Measurements from ENCODE around the gene CDK18. TPM values are rescaled to one million over a fixed set of nuclear protein-coding genes. Genes with fewer than 3 reads are reported as not detected.

CDK18 gene
- total and polyA plus RNA-seq, 2 of the 8 experiments (the other 6 are each of a cell fraction or from before 2014, with no cell fraction given), result 31.2 to 44.0 TPM

DNA sequence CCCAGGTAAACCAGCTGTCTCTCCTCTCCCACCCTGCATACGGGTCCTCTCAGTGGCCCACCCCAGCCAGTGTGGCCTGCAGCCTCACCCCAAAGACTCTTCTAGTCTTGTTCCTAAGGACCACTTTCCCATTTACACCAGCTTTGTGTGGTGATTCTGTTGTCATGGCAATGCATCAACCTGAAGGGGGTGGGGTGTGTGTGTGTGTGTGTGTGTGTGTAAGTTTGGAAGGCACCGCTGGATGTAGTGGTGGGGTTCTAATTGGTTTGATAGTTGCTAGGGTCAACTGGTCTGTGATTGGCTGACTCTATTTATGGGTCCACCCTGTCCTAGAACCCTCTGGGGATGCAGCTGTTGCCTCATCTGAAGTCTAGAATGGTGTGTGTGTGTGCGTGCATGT, 4.7 kb upstream of the CDK18 start:
- Histone ChIP-seq H3K27ac (ENCODE audit: low read depth, low read length) (no peak overlapping the region), H4K8ac (ENCODE audit: extremely low read depth, insufficient read depth, low read length) (no peak overlapping the region), H2BK15ac (ENCODE audit: low read length) (peak overlapping the region; percentile 36; the same call in 1 of the 2 replicates), H2BK120ac (replicated peaks; ENCODE audit: low read depth, low read length) (no peak overlapping the region), H3K9ac (replicated peaks in 1 of 4; ENCODE audit: extremely low read depth in 1 of 4, low read depth in 3 of 4, low read length in 3 of 4) (no peak overlapping the region), H3K4me2 (ENCODE audit: insufficient read depth in 1 of 2, low read depth in 2 of 2, low read length in 2 of 2) (no peak overlapping the region), H2AK5ac (ENCODE audit: low read depth, low read length) (peak overlapping the region; percentile 98; the same call in 1 of the 2 replicates), H3K18ac (ENCODE audit: extremely low read depth, low read length) (no peak overlapping the region), H3K4me3 (ENCODE audit: extremely low read depth in 1 of 4, insufficient read depth in 2 of 4, low read depth in 3 of 4, low read length in 4 of 4) (no peak overlapping the region), H3K4ac (replicated peaks; ENCODE audit: insufficient read length, low read depth, low read length) (no peak overlapping the region), H2BK20ac (ENCODE audit: low read length) (no peak overlapping the region), H3K56ac (replicated peaks; ENCODE audit: insufficient read length, low read depth, low read length) (no peak overlapping the region), H3K36me3 (ENCODE audit: control insufficient read depth in 2 of 4, insufficient read depth in 4 of 4, low read length in 3 of 4) (no peaks in the 10 kb centered on the region), H3K23ac (ENCODE audit: insufficient read length) (no peak overlapping the region), H2BK5ac (ENCODE audit: low read depth, low read length) (no peak overlapping the region), H2BK12ac (ENCODE audit: low read depth, low read length) (no peak overlapping the region), H3K9me3 (ENCODE audit: insufficient read depth in 2 of 2, low read depth in 1 of 2, low read length in 1 of 2) (no peaks in the 10 kb centered on the region), H3K23me2 (ENCODE audit: low read depth, low read length) (peaks cover 2% of the 10 kb centered on the region; the same call in 1 of the 2 replicates), H3K79me1 (ENCODE audit: low read depth, low read length) (no peaks in the 10 kb centered on the region), H3K79me2 (ENCODE audit: control insufficient read depth in 1 of 2, insufficient read depth in 2 of 2, low read length in 2 of 2) (no peaks in the 10 kb centered on the region), H4K91ac (replicated peaks; ENCODE audit: insufficient read length, low read length) (no peak overlapping the region), H3K27me3 (replicated peaks in 1 of 4; ENCODE audit: control insufficient read depth in 3 of 4, extremely low read depth in 1 of 4, insufficient read depth in 3 of 4, low read length in 3 of 4) (no peaks in the 10 kb centered on the region), H4K20me1 (replicated peaks in 1 of 2; ENCODE audit: control insufficient read depth in 1 of 2, insufficient read depth in 2 of 2, low read length in 2 of 2) (no peaks in the 10 kb centered on the region), H3K14ac (ENCODE audit: insufficient read length) (no peak overlapping the region), H2AFZ (ENCODE audit: low read length) (no peak overlapping the region), H3K4me1 (replicated peaks in 1 of 4; ENCODE audit: control insufficient read depth in 3 of 4, insufficient read depth in 4 of 4, low read length in 3 of 4) (peaks cover 5 to 27% (median 16%) of the 10 kb centered on the region in 4 experiments), H4K5ac (ENCODE audit: insufficient read length, low read depth, low read length) (no peak overlapping the region)
- POLR2A ChIA-PET (ENCODE audit: partially characterized antibody), result no interaction called here
- CTCF ChIA-PET (ENCODE audit: partially characterized antibody), result interaction anchor here (0.7 to 47.3 kb wide), 11 partner anchors 0 to 165 kb away, joined by 3 to 1626 read pairs (median 4); partner anchors contain the start of genes BLACAT1 and CDK18
- DNase-seq (ENCODE audit: low read depth in 1 of 2, low spot score in 2 of 2) (no peak), FAIRE-seq (no peak)
- WGBS, 2 experiments (ENCODE audit: extremely low coverage in 1 of 2, insufficient coverage in 1 of 2, insufficient read length in 1 of 2, insufficient replicate concordance in 2 of 2, low coverage in 1 of 2, low lambda C conversion rate in 2 of 2, missing lambda C conversion rate in 1 of 2), result 55% methylated on average over 3 of the region's 3 CpGs; no CpG with 5 or more reads in 1 of the 2 experiments
- TF ChIP-seq POU5F1 (IDR thresholded peaks at IDR 0.05; ENCODE audit: low read depth, low read length) (no peak), RBBP5 (IDR thresholded peaks at IDR 0.05; ENCODE audit: borderline replicate concordance, low read depth, low read length) (no peak), CTBP2 (IDR thresholded peaks at IDR 0.05; ENCODE audit: borderline replicate concordance, insufficient read depth, insufficient read length, low read length) (no peak), RXRA (IDR thresholded peaks at IDR 0.05; ENCODE audit: insufficient read depth, low read depth, low read length) (no peak), TEAD4 (IDR thresholded peaks at IDR 0.05; ENCODE audit: low read depth, low read length) (no peak), CREB1 (IDR thresholded peaks at IDR 0.05) (no peak), SUZ12 (IDR thresholded peaks at IDR 0.05; ENCODE audit: low read length) (no peak), KDM4A (IDR thresholded peaks at IDR 0.05; ENCODE audit: low read depth, low read length, severe bottlenecking) (no peak), BCL11A (IDR thresholded peaks at IDR 0.05; ENCODE audit: low read depth in 2 of 2, low read length in 2 of 2) (no peak)
